Kidney (tissue), 14 donors: Measurements from ENCODE around the gene TPPP. TPM values are rescaled to one million over a fixed set of nuclear protein-coding genes. Genes with fewer than 3 reads are reported as not detected.

ENCODE experiments used
- DNase-seq, 5 donors: peaks; one replicate each; pipeline ENCODE4 v3.0.0-alpha.2; 2013 to 2020
- FAIRE-seq: peaks from 2 replicates; lab custom pipeline; 2012; peaks lifted over from hg19 to GRCh38; lab: Jason Lieb, UNC
- H3K27ac ChIP-seq, 2 donors: one replicate each; pipeline ENCODE4 v1.7.0; 2013; ENCODE audit warnings: low read depth in 2 of 2, low read length in 2 of 2, inconsistent platforms in 1 of 2
- H3K27me3 ChIP-seq: one replicate; pipeline ENCODE4 v1.7.1; 2013; ENCODE audit warnings: low read length, inconsistent platforms; ENCODE audit not compliant: control insufficient read depth, insufficient read depth
- H3K36me3 ChIP-seq, 3 donors: one replicate each; pipeline versions ENCODE4 v1.7.0 to v1.7.1; 2013; ENCODE audit warnings: low read length in 3 of 3, control low read depth in 1 of 3, inconsistent platforms in 1 of 3; ENCODE audit not compliant: insufficient read depth in 3 of 3, control insufficient read depth in 2 of 3
- H3K4me1 ChIP-seq, 3 donors: one replicate each; pipeline versions ENCODE4 v1.7.0 to v1.7.1; 2013; ENCODE audit warnings: low read length in 3 of 3, inconsistent platforms in 1 of 3, low read depth in 1 of 3; ENCODE audit not compliant: control insufficient read depth in 2 of 3, insufficient read depth in 2 of 3
- H3K4me3 ChIP-seq, 3 donors: one replicate each; pipeline versions ENCODE4 v1.7.0 to v1.8.1; 2013; ENCODE audit warnings: low read length in 3 of 3, control low read depth in 1 of 3, inconsistent platforms in 1 of 3
- H3K9ac ChIP-seq, 3 donors: one replicate each; pipeline versions ENCODE4 v1.7.0 to v1.7.1; 2013; ENCODE audit warnings: low read length in 3 of 3, control low read depth in 1 of 3, inconsistent platforms in 1 of 3
- H3K9me3 ChIP-seq, 3 donors: one replicate each; pipeline versions ENCODE4 v1.7.0 to v1.7.1; 2013; ENCODE audit warnings: low read length in 3 of 3, control low read depth in 1 of 3, inconsistent platforms in 1 of 3; ENCODE audit not compliant: control insufficient read depth in 2 of 3, insufficient read depth in 1 of 3
- CTCF ChIP-seq: IDR thresholded peaks from 3 replicates; pipeline ENCODE4 v1.5.1; 2012; ENCODE audit warnings: mild to moderate bottlenecking, moderate library complexity, borderline replicate concordance; ENCODE audit not compliant: insufficient read depth; ENCODE audit errors: extremely low read depth
- intact Hi-C: fragments of 100-400 bp; cut with DNase I; formaldehyde crosslinking; loops from one replicate; pipeline ENCODE4 v1.11.1; 2022
- polyA plus RNA-seq: library from polyadenylated mRNA; stranded (reverse); fragments of 350-450 nt; fragmentation: Illumina TruSeq; extraction: RNeasy Lipid Tissue Mini Kit (QIAGEN cat#74804); gene quantifications from one replicate; pipeline ENCODE4 v1.2.3, GENCODE V29; 2014; ENCODE audit warnings: low read depth, low replicate concordance; ENCODE audit not compliant: insufficient read depth
- total RNA-seq: library from RNA; stranded (reverse); fragmentation: NEBNext Ultra II Directional; extraction: Animal tissue kit (Norgen Biotek cat#: 25700); gene quantifications from one replicate; pipeline ENCODE4 v1.2.1, GENCODE V29; 2021
- donor health status: control.
- donor health status: control.
- donor health status: control.
- donor health status: control.
- donor health status: control.
- donor health status: DM: yes; HTN: yes; CAD: no.
- donor health status: Normal renal cell carcinoma (clear cell type).

Gene TPPP
- total and polyA plus RNA-seq, 2 donors from 2014 or later: 5.8 to 6.9 TPM

- FAIRE-seq (no peak), DNase-seq (no peak)
- no peaks in the 10 kb centered on the region for H3K27me3 ChIP-seq
- intact Hi-C loops: no loop called here
- no peak for TF ChIP-seq CTCF
- H3K4me3 ChIP-seq: no peak overlapping the region
- no peak overlapping the region for H3K27ac ChIP-seq
- no peaks in the 10 kb centered on the region for H3K4me1 ChIP-seq
- H3K9ac ChIP-seq: no peak overlapping the region
- H3K9me3 ChIP-seq: no peaks in the 10 kb centered on the region
- H3K36me3 ChIP-seq: peaks cover 0 to 12% (median 6%) of the 10 kb centered on the region in 3 donors
These were observed 54.5 kb downstream of the TPPP start for GRCh38 chr5:638501-639252.

- TF ChIP-seq CTCF: no peak
- Histone ChIP-seq H3K27me3 (no peaks in the 10 kb centered on the region), H3K9ac (no peak overlapping the region), H3K9me3 (no peaks in the 10 kb centered on the region), H3K4me1 (no peaks in the 10 kb centered on the region), H3K36me3 (peaks cover 0 to 12% (median 6%) of the 10 kb centered on the region in 3 donors), H3K27ac (no peak overlapping the region), H3K4me3 (no peak overlapping the region)
- intact Hi-C loops: no loop called here
- no peak for FAIRE-seq
- no peak for DNase-seq
These were observed 55.3 kb downstream of the TPPP start for GRCh38 chr5:637581-638450.

- FAIRE-seq (no peak), DNase-seq (no peak)
- no peaks in the 10 kb centered on the region for H3K27me3 ChIP-seq
- no peak overlapping the region for H3K4me3 ChIP-seq
- H3K9me3 ChIP-seq: no peaks in the 10 kb centered on the region
- peaks cover 0 to 12% (median 6%) of the 10 kb centered on the region in 3 donors for H3K36me3 ChIP-seq
- H3K27ac ChIP-seq: no peak overlapping the region
- intact Hi-C loops: no loop called here
- no peak for TF ChIP-seq CTCF
- no peak overlapping the region for H3K9ac ChIP-seq
- H3K4me1 ChIP-seq: no peaks in the 10 kb centered on the region
These were observed 56.2 kb downstream of the TPPP start for GRCh38 chr5:636951-637350.
